NCI-H1417 treated with DMSO at 0.1 percent for 48 hours (cell line): ENCODE results near the gene UBA6.

Experiments used
- DNase-seq: peaks from one replicate; lab custom pipeline; 2025; lab: John Stamatoyannopoulos, UW

UBA6 gene

GRCh38 chr4:67576059-67576466 lies 124.9 kb downstream of the UBA6 start:
- no peak for DNase-seq

- no peak for DNase-seq
Measured at GRCh38 chr4:67575232-67576058, 125.5 kb downstream of the UBA6 start.

GRCh38 chr4:67573193-67573592 lies 127.8 kb downstream of the UBA6 start:
- DNase-seq = no peak

GRCh38 chr4:67571975-67572374 lies 129.0 kb downstream of the UBA6 start:
- DNase-seq = no peak

GRCh38 chr4:67570537-67570936 lies 130.4 kb downstream of the UBA6 start:
- DNase-seq = no peak

- no peak for DNase-seq
Measured at GRCh38 chr4:67568820-67569219, 132.1 kb downstream of the UBA6 start.

- DNase-seq = no peak
Measured at GRCh38 chr4:67566335-67566734, 134.6 kb downstream of the UBA6 start.

GRCh38 chr4:67565284-67565683 lies 135.7 kb downstream of the UBA6 start:
- no peak for DNase-seq
